Measurements from ENCODE around the gene MSX1. TPM values are rescaled to one million over a fixed set of nuclear protein-coding genes. Genes with fewer than 3 reads are reported as not detected.

MSX1 gene
- total and polyA plus RNA-seq, 2 of the 13 experiments (the other 11 are each of a cell fraction or from before 2014, with no cell fraction given) = 12.1 to 14.9 TPM

- TF ChIP-seq MATR3 (CRISPR knock-in tag; IDR thresholded peaks at IDR 0.05) (no peak), ZMAT5 (CRISPR knock-in tag; IDR thresholded peaks at IDR 0.05; ENCODE audit: borderline replicate concordance, low read depth) (no peak), HDAC1 (CRISPR knock-in tag; IDR thresholded peaks at IDR 0.05) (peak; percentile 26; the same call in 1 of the 2 replicates), ZFX (CRISPR knock-in tag; IDR thresholded peaks at IDR 0.05; ENCODE audit: low read depth) (peak; percentile 65), SKI (IDR thresholded peaks at IDR 0.05; ENCODE audit: partially characterized antibody) (no peak), MAFG (CRISPR knock-in tag; IDR thresholded peaks at IDR 0.05) (no peak), GRHL1 (CRISPR knock-in tag; conservative IDR thresholded peaks at IDR 0.05) (no peak), ZNF678 (CRISPR knock-in tag; IDR thresholded peaks at IDR 0.05) (no peak), SSRP1 (CRISPR knock-in tag; IDR thresholded peaks at IDR 0.05) (no peak), ZBTB42 (CRISPR knock-in tag; IDR thresholded peaks at IDR 0.05) (no peak), YY1 (IDR thresholded peaks at IDR 0.05; ENCODE audit: insufficient read depth, insufficient replicate concordance, low read depth, low read length) (no peak), ZNF782 (CRISPR knock-in tag; IDR thresholded peaks at IDR 0.05; ENCODE audit: borderline replicate concordance) (no peak), BHLHE40 (IDR thresholded peaks at IDR 0.05; ENCODE audit: low read length) (0 out of 2 replicates have a peak, but pooled peaks have one; percentile 19), ZNF510 (CRISPR knock-in tag; IDR thresholded peaks at IDR 0.05; ENCODE audit: low read depth) (no peak), NPAS2 (CRISPR knock-in tag; IDR thresholded peaks at IDR 0.05; ENCODE audit: borderline replicate concordance) (no peak), HNF4G (IDR thresholded peaks at IDR 0.05; ENCODE audit: borderline replicate concordance, low read depth, low read length) (no peak), HNF4G (CRISPR knock-in tag; IDR thresholded peaks at IDR 0.05; ENCODE audit: borderline replicate concordance, low read depth) (no peak), HNRNPL (IDR thresholded peaks at IDR 0.05; ENCODE audit: low read depth, low read length) (no peak), ZNF558 (CRISPR knock-in tag; IDR thresholded peaks at IDR 0.05; ENCODE audit: borderline replicate concordance) (no peak), ZNF124 (CRISPR knock-in tag; IDR thresholded peaks at IDR 0.05) (no peak)
- TF ChIP-seq, protein P1, sequence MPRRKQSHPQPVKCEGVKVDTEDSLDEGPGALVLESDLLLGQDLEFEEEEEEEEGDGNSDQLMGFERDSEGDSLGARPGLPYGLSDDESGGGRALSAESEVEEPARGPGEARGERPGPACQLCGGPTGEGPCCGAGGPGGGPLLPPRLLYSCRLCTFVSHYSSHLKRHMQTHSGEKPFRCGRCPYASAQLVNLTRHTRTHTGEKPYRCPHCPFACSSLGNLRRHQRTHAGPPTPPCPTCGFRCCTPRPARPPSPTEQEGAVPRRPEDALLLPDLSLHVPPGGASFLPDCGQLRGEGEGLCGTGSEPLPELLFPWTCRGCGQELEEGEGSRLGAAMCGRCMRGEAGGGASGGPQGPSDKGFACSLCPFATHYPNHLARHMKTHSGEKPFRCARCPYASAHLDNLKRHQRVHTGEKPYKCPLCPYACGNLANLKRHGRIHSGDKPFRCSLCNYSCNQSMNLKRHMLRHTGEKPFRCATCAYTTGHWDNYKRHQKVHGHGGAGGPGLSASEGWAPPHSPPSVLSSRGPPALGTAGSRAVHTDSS (CRISPR knock-in tag; conservative IDR thresholded peaks at IDR 0.05) = no peak
- TF ChIP-seq, protein P2, sequence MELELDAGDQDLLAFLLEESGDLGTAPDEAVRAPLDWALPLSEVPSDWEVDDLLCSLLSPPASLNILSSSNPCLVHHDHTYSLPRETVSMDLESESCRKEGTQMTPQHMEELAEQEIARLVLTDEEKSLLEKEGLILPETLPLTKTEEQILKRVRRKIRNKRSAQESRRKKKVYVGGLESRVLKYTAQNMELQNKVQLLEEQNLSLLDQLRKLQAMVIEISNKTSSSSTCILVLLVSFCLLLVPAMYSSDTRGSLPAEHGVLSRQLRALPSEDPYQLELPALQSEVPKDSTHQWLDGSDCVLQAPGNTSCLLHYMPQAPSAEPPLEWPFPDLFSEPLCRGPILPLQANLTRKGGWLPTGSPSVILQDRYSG (CRISPR knock-in tag; IDR thresholded peaks at IDR 0.05) = no peak
- TF ChIP-seq, protein P3, sequence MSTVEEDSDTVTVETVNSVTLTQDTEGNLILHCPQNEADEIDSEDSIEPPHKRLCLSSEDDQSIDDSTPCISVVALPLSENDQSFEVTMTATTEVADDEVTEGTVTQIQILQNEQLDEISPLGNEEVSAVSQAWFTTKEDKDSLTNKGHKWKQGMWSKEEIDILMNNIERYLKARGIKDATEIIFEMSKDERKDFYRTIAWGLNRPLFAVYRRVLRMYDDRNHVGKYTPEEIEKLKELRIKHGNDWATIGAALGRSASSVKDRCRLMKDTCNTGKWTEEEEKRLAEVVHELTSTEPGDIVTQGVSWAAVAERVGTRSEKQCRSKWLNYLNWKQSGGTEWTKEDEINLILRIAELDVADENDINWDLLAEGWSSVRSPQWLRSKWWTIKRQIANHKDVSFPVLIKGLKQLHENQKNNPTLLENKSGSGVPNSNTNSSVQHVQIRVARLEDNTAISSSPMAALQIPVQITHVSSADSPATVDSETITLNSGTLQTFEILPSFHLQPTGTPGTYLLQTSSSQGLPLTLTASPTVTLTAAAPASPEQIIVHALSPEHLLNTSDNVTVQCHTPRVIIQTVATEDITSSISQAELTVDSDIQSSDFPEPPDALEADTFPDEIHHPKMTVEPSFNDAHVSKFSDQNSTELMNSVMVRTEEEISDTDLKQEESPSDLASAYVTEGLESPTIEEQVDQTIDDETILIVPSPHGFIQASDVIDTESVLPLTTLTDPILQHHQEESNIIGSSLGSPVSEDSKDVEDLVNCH (CRISPR knock-in tag; IDR thresholded peaks at IDR 0.05) = no peak
Observed at GRCh38 chr4:4838936-4839810, 20.3 kb upstream of the MSX1 start (continued).
